ENCODE measurements around the gene CMTR1.

The CMTR1 gene

DNA sequence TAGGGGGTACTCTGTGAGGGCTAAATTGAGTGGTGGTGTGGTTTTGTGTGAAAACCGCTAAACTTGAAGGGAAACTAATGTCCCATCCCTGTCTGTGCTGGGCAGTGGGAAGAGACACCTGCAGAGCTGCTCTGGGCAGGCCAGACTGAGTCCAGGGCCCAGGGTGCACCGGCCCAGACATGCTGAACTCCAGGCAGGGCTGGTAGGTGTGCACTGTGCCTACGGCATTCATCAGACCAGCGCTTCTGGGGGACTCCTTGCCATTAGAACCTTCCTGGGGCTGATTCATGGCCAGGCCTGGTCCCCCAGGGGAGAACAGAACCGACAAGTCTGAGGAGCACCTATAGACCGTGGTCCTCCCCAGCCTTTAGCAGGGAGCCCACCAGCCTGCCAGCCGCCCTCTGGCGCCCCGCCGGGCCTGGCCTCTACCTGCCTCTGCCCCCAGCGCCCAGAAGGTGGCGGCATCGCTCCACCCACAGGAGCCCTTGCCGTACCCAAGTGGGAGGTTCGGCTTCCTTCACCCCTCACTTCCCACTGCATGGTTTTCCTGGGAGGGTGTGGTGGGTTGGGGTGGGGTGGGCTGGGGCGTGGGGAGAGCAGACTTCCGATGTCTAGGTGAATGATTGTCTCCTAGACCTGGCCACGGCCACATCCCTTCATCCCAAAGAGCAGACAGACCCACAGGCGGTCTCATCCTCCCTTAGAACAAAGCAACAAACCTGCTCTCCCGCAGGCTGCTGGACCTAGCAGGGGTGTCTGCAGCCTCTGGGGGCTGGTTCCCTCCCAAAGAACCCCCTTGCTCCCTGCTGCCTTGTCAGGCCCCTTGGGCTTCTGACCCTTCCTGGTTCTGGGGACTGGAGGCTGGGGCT lies 51.1 kb downstream of the CMTR1 start:
- no peak for TF ChIP-seq ZFX (IDR thresholded peaks at IDR 0.05; ENCODE audit: borderline replicate concordance)
- TF ChIP-seq, protein P1, sequence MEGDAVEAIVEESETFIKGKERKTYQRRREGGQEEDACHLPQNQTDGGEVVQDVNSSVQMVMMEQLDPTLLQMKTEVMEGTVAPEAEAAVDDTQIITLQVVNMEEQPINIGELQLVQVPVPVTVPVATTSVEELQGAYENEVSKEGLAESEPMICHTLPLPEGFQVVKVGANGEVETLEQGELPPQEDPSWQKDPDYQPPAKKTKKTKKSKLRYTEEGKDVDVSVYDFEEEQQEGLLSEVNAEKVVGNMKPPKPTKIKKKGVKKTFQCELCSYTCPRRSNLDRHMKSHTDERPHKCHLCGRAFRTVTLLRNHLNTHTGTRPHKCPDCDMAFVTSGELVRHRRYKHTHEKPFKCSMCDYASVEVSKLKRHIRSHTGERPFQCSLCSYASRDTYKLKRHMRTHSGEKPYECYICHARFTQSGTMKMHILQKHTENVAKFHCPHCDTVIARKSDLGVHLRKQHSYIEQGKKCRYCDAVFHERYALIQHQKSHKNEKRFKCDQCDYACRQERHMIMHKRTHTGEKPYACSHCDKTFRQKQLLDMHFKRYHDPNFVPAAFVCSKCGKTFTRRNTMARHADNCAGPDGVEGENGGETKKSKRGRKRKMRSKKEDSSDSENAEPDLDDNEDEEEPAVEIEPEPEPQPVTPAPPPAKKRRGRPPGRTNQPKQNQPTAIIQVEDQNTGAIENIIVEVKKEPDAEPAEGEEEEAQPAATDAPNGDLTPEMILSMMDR (IDR thresholded peaks at IDR 0.05), result peak; percentile 82
- H3K27ac ChIP-seq, result no peak overlapping the region

DNA sequence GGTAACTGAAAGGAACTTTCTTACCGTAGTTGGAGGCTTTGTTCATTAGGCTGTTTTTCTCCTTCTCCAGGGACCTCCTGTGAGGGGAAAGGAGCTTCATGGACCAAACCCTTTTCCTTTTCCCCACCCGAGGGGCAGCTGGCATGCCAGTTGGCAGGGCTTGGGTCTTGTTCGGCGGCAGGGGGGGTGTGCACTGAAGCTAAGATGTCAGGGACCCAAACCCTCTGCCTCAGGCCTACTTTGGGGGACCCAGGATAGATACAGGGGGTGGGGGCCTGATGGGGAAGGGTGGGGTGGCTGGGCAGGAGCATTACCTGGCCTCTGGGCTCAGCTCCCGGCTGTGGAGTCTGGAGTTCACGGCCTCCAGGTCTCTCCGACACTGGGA lies 51.8 kb downstream of the CMTR1 start:
- no peak for TF ChIP-seq ZFX (IDR thresholded peaks at IDR 0.05; ENCODE audit: borderline replicate concordance)
- TF ChIP-seq, protein P1 (IDR thresholded peaks at IDR 0.05), result no peak
- no peak overlapping the region for H3K27ac ChIP-seq

DNA sequence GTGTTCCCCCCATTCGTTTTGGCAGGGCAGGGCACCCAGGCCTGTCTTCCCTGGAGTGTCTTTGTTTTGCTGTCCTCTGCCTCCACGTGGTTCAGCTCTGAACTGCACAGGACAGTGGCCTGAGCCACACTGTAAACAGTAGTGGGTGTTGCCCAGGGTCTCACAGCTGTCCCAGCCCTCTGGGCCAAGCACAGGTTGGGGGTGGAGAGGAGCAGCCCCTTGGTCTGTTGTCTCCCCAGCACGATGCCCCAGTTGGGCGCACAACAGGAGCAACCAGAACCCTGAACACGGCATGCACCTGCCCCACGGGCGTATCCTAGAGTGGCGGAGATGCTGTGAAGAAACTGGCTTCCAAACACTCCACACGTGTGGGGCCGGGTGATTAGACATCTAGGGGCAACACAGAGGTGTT lies 52.3 kb downstream of the CMTR1 start:
- TF ChIP-seq, protein P1 (IDR thresholded peaks at IDR 0.05), result no peak
- no peak for TF ChIP-seq ZFX (IDR thresholded peaks at IDR 0.05; ENCODE audit: borderline replicate concordance)
- H3K27ac ChIP-seq, result no peak overlapping the region

DNA sequence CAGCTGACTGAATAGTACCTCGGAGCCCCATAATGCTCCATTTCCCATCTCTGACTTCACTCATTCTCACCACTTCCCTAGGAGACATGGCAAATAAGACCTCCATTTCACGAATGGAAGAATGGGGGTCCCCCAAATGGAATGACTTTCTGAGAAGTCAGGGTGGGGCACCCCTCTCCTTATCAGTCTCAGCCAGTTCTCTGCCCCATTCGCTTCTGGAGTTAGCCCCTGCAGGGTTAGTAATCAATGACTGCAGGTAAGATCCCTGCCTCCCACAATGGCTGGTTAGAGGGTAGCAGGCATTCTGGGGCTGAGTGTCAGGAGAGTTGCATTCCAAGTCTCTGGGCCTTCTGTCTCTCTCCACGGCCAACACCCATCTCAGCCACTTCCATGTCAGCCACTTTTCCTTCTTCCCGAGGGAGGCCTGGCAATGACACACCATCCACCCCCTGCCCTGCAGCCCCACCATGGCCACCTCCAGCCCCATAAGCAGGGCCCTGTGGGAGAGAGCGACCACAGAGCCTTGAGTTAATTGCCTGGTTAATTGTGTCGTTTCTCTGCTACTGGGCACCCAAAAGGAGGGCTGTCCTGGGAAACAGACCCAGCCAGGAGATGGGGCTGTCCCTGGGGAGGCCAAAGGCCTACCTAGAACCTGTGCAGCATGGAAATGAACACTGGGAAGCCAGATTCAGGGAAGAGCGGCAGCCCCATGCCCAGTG lies 53.3 kb downstream of the CMTR1 start:
- no peak overlapping the region for H3K27ac ChIP-seq
- no peak for TF ChIP-seq ZFX (IDR thresholded peaks at IDR 0.05; ENCODE audit: borderline replicate concordance)
- TF ChIP-seq, protein P1 (IDR thresholded peaks at IDR 0.05), result no peak

DNA sequence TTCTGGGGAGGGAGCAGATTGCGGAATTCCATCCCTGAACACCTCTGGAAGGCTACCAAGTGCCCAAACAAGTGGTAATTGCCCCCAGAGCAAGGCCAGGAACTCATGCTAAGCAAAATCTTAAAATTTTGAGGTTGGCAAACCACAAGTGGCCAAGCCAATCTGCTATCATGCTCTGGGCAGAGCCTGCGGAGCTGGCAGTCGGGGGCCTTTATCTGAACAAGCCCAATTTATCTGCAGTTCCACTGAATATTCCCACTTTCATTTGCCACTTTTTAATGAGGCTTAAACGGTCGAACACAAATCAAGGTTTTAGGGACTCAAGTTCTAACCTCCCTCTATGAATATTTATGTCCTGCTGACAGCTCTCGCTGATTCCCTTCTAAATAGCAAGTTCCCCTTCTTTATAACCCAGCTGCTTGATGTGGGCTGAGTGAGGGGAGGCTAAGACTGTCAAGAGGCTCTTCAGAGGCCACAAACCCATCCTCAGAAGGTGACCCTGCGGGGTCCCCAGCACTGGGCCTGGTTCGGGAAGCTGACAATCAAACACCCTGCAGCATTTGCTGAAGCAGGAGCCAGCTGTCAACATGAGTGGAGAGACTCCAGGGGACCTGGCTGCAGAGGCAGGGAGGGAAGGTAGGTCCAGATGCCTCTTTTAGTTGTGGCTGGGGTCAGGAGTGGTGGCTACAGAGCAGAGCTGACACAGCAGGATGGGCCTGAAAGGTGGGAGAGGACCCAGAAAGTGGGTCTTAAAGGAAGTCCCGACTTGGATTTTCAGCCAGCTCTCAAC lies 54.8 kb downstream of the CMTR1 start:
- TF ChIP-seq ZFX (IDR thresholded peaks at IDR 0.05; ENCODE audit: borderline replicate concordance), result no peak
- TF ChIP-seq, protein P1 (IDR thresholded peaks at IDR 0.05), result no peak
- H3K27ac ChIP-seq, result no peak overlapping the region

DNA sequence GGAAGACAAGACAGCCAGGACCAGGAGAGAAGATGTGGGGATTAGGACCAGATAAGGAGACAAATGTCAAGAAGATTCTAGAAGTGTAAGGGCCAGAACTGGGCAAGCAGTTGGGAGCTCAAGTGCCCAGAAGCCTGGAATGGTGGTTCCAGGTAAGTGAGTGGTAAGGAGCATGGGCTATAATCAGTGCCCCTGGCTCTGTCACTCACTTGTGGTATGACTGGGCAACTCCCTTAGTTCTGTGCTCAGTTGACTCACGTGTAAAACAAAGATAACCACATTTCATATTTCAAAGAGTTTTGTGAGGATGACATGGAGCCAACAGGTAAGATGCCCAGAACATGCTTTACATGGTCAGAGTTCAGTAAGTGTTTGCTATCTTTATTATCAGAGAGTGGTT lies 55.5 kb downstream of the CMTR1 start:
- H3K27ac ChIP-seq, result no peak overlapping the region
- no peak for TF ChIP-seq ZFX (IDR thresholded peaks at IDR 0.05; ENCODE audit: borderline replicate concordance)
- TF ChIP-seq, protein P1 (IDR thresholded peaks at IDR 0.05), result no peak

All from 22Rv1 (cell line).